ENCODE measurements around the gene LRRC70. TPM values are rescaled to one million over a fixed set of nuclear protein-coding genes. Genes with fewer than 3 reads are reported as not detected.
"Not testable (repeated sequence)": the region's sequence is repeated elsewhere in the genome, so short reads cannot be mapped to it uniquely, and the experiment has no call there.

LRRC70 gene
- total RNA-seq, 1 donor from 2014 or later, result 0.84 TPM

DNA sequence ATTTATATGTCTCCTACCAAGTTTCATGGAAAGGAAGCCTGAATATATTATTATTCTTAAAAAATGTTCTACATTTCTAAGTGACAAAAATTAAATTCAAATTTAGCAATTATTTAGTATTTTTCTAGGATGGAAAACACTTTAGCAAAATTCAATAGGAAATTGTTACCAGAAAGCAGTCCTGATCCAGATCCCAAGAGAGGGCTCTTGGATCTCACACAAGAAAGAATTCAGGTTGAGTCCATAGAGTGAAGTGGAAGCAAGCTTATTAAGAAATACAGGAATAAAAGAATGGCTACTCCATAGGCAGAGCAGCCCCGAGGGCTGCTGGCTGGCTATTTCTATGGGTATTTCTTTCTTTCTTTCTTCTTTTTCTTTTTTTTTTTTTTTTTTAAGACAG is 44.7 kb downstream of the LRRC70 start:
- H3K27me3 Mint-ChIP-seq, result no peaks in the 10 kb centered on the region
- no peak overlapping the region for H3K4me3 Mint-ChIP-seq
- ChIA-PET POLR2A (interaction anchor here (0.7 kb wide), 1 partner anchor 164 kb away, joined by 5 read pairs; no protein-coding TSS in a partner anchor), CTCF (no interaction called here)
- DNase-seq, result no peak
- ATAC-seq (ENCODE audit: low read depth), result no peak
- H3K36me3 Mint-ChIP-seq (ENCODE audit: low read depth), result peaks cover 22% of the 10 kb centered on the region
- TF ChIP-seq, protein P1, sequence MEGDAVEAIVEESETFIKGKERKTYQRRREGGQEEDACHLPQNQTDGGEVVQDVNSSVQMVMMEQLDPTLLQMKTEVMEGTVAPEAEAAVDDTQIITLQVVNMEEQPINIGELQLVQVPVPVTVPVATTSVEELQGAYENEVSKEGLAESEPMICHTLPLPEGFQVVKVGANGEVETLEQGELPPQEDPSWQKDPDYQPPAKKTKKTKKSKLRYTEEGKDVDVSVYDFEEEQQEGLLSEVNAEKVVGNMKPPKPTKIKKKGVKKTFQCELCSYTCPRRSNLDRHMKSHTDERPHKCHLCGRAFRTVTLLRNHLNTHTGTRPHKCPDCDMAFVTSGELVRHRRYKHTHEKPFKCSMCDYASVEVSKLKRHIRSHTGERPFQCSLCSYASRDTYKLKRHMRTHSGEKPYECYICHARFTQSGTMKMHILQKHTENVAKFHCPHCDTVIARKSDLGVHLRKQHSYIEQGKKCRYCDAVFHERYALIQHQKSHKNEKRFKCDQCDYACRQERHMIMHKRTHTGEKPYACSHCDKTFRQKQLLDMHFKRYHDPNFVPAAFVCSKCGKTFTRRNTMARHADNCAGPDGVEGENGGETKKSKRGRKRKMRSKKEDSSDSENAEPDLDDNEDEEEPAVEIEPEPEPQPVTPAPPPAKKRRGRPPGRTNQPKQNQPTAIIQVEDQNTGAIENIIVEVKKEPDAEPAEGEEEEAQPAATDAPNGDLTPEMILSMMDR (IDR thresholded peaks at IDR 0.05), result no peak
- H3K9me3 Mint-ChIP-seq, result no peaks in the 10 kb centered on the region
- no peaks in the 10 kb centered on the region for H3K4me1 Mint-ChIP-seq
- intact Hi-C loops (cut with micrococcal nuclease), result no loop called here
- H3K27ac Mint-ChIP-seq, result no peak overlapping the region

DNA sequence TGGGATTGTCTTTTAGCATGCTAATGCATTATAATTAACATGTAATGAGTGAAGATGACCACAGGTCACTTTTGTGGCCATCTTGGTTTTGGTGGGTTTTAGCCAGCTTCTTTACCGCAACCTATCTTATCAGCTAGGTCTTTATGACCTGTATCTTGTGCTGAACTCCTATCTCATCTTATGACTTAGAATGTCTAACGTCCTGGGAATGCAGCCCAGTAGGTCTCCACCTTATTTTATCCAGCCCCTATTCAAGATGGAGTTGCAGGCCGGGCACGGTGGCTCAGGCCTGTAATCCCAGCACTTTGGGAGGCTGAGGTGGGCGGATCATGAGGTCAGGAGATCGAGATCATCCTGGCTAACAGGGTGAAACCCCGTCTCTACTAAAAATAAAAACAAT is 45.8 kb downstream of the LRRC70 start:
- CTCF ChIA-PET; H3K4me3 Mint-ChIP-seq; DNase-seq; H3K9me3 Mint-ChIP-seq; H3K4me1 Mint-ChIP-seq; intact Hi-C loops (cut with micrococcal nuclease); H3K27ac Mint-ChIP-seq; H3K27me3 Mint-ChIP-seq; POLR2A ChIA-PET; ATAC-seq (ENCODE audit: low read depth): not testable (repeated sequence)
- peaks cover 32% of the 10 kb centered on the region for H3K36me3 Mint-ChIP-seq (ENCODE audit: low read depth)

DNA sequence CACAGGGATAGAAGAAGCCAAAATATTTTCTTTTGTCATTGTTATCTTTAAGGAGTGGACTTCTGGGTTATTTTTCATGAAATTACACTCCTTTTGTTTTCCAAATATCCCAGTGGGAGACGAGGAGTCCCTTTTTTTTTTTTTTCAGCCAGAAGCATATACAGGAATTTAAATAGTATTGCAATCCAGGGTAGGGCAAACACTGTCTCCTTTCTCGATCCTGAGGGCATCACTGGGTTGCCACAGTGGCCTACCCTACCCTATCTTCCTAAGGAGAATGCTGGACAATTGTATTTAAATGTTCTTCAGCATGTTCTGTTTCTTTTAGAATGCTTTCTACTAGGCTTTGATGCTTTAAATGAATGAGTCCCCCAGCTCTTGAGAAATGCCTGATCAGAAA is 47.9 kb downstream of the LRRC70 start:
- intact Hi-C loops (cut with micrococcal nuclease), result no loop called here
- Mint-ChIP-seq H3K36me3 (ENCODE audit: low read depth) (peaks cover 41% of the 10 kb centered on the region), H3K4me3 (no peak overlapping the region), H3K27ac (no peak overlapping the region), H3K27me3 (no peaks in the 10 kb centered on the region), H3K9me3 (no peaks in the 10 kb centered on the region), H3K4me1 (no peaks in the 10 kb centered on the region)
- TF ChIP-seq, protein P1 (IDR thresholded peaks at IDR 0.05), result no peak
- DNase-seq (no peak), ATAC-seq (ENCODE audit: low read depth) (no peak)
- ChIA-PET CTCF (no interaction called here), POLR2A (no interaction called here)

DNA sequence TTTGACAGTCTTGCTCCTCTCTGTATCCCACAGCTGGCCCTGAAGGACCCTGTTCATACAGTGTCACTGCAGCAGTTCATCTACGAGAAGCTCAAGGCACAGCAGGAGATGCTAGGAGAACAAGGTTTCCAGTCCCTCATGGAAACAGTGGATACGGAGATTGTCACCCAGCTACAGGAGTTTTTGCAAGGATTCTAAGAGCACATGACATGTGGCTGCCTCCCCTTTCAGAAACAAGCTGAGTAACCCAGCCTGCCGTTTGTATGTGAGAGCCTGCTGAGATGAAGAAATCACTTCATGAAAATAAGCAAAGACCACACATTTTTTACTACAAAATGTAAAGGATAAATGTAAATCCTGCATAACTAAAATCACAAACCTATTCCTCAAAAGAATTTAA is 48.5 kb downstream of the LRRC70 start:
- H3K9me3 Mint-ChIP-seq, result no peaks in the 10 kb centered on the region
- no peak overlapping the region for H3K4me3 Mint-ChIP-seq
- ATAC-seq (ENCODE audit: low read depth) (no peak), DNase-seq (no peak)
- no peaks in the 10 kb centered on the region for H3K4me1 Mint-ChIP-seq
- ChIA-PET CTCF (no interaction called here), POLR2A (no interaction called here)
- H3K27ac Mint-ChIP-seq, result no peak overlapping the region
- TF ChIP-seq, protein P1 (IDR thresholded peaks at IDR 0.05), result no peak
- H3K36me3 Mint-ChIP-seq (ENCODE audit: low read depth), result peaks cover 41% of the 10 kb centered on the region
- H3K27me3 Mint-ChIP-seq, result no peaks in the 10 kb centered on the region
- intact Hi-C loops (cut with micrococcal nuclease), result no loop called here

DNA sequence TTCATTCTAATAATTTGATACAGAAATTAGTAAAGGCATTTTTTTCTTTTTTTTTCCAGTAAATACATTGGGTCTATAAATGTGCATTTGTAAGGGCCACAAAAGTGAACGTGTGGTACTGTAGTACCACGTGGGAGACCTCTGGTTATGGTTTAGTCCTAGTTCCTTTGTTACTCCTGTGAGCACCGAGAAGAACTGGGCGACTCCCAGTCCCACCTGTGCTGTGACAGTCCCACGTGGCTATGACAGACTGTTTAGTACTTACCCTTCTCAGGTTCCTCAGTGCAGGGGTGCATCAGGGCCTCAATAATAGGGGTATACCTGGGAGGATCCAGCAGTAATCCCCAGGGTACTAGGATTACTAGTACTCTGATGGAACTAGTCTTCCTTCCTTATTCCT is 49.3 kb downstream of the LRRC70 start:
- ATAC-seq (ENCODE audit: low read depth) (no peak), DNase-seq (no peak)
- ChIA-PET CTCF (no interaction called here), POLR2A (no interaction called here)
- Mint-ChIP-seq H3K9me3 (no peaks in the 10 kb centered on the region), H3K27me3 (no peaks in the 10 kb centered on the region), H3K4me1 (no peaks in the 10 kb centered on the region), H3K4me3 (no peak overlapping the region), H3K36me3 (ENCODE audit: low read depth) (peaks cover 41% of the 10 kb centered on the region), H3K27ac (no peak overlapping the region)
- TF ChIP-seq, protein P1 (IDR thresholded peaks at IDR 0.05), result no peak
- intact Hi-C loops (cut with micrococcal nuclease), result no loop called here

Other genes with a start within 250 kb of the LRRC70 start
- gene DIMT1, start 174.9 kb upstream of the LRRC70 start, total RNA-seq, result 28.2 and 28.7 TPM in 2 replicates
- 32.9 and 34.7 TPM in 2 replicates for gene IPO11, start 166.1 kb upstream of the LRRC70 start, total RNA-seq